Brain microvascular endothelial cell (primary cell): ENCODE results near the gene OTUB1.
"Not testable (repeated sequence)": the region's sequence is repeated elsewhere in the genome, so short reads cannot be mapped to it uniquely, and the experiment has no call there.

Source experiments
- DNase-seq: peaks from one replicate; pipeline ENCODE4 v3.0.0-alpha.2; 2020
- H3K27ac ChIP-seq: fragments of 250-450 bp; sonication (Bioruptor Pico); 2 replicates; pipeline ENCODE4 v1.5.1; 2020; ENCODE audit warnings: mild to moderate bottlenecking, moderate library complexity
- H3K27me3 ChIP-seq: fragments of 250-450 bp; sonication (Bioruptor Pico); replicated peaks from 2 replicates; pipeline ENCODE4 v1.5.1; 2020; ENCODE audit warnings: mild to moderate bottlenecking
- H3K36me3 ChIP-seq: fragments of 250-450 bp; sonication (Bioruptor Pico); replicated peaks from 2 replicates; pipeline ENCODE4 v1.5.1; 2020; ENCODE audit warnings: mild to moderate bottlenecking
- H3K4me3 ChIP-seq: 2 replicates; pipeline ENCODE4 v1.5.1; 2011; ENCODE audit warnings: low read depth, mild to moderate bottlenecking, control low read depth, low read length, moderate library complexity
- in situ Hi-C: cut with HindIII; loops from 2 replicates; pipeline ENCODE4 v1.10.0; 2017; ENCODE audit warnings: low sequenced_read_pairs, low pct_ligation_motif_present
- TF ChIP-seq, protein P1 (sequence below): IDR thresholded peaks from 2 replicates; pipeline ENCODE4 v1.5.1; 2011; ENCODE audit warnings: low read depth, mild to moderate bottlenecking, moderate library complexity, low read length, control low read depth, inconsistent platforms; ENCODE audit errors: missing control alignments

Gene OTUB1

DNA sequence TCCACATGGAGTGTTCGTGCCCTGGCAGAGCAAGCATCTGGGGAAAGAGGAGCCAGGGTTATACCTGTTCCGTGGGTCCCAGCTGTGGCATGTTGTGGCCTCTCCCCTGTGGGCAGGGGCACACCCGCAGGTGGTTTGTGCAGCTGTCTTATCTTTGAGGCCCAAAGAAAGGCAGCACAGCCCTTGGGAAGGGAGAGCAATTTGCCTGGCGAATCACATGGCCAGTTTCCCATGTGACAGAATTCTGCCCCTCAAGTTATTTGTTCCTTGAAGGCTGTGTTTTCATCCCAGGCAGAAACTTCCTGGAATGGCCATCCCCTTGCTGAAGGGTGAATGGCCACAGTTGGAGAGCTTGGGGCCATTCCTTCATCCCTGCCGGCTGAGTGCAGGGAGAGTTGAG is 28.2 kb upstream of the OTUB1 start:
- no peak overlapping the region for H3K27ac ChIP-seq
- no peak overlapping the region for H3K4me3 ChIP-seq
- peaks cover 25% of the 10 kb centered on the region for H3K36me3 ChIP-seq
- in situ Hi-C loops: no loop called here
- TF ChIP-seq, protein P1, sequence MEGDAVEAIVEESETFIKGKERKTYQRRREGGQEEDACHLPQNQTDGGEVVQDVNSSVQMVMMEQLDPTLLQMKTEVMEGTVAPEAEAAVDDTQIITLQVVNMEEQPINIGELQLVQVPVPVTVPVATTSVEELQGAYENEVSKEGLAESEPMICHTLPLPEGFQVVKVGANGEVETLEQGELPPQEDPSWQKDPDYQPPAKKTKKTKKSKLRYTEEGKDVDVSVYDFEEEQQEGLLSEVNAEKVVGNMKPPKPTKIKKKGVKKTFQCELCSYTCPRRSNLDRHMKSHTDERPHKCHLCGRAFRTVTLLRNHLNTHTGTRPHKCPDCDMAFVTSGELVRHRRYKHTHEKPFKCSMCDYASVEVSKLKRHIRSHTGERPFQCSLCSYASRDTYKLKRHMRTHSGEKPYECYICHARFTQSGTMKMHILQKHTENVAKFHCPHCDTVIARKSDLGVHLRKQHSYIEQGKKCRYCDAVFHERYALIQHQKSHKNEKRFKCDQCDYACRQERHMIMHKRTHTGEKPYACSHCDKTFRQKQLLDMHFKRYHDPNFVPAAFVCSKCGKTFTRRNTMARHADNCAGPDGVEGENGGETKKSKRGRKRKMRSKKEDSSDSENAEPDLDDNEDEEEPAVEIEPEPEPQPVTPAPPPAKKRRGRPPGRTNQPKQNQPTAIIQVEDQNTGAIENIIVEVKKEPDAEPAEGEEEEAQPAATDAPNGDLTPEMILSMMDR: no peak
- H3K27me3 ChIP-seq: no peaks in the 10 kb centered on the region
- DNase-seq: no peak

DNA sequence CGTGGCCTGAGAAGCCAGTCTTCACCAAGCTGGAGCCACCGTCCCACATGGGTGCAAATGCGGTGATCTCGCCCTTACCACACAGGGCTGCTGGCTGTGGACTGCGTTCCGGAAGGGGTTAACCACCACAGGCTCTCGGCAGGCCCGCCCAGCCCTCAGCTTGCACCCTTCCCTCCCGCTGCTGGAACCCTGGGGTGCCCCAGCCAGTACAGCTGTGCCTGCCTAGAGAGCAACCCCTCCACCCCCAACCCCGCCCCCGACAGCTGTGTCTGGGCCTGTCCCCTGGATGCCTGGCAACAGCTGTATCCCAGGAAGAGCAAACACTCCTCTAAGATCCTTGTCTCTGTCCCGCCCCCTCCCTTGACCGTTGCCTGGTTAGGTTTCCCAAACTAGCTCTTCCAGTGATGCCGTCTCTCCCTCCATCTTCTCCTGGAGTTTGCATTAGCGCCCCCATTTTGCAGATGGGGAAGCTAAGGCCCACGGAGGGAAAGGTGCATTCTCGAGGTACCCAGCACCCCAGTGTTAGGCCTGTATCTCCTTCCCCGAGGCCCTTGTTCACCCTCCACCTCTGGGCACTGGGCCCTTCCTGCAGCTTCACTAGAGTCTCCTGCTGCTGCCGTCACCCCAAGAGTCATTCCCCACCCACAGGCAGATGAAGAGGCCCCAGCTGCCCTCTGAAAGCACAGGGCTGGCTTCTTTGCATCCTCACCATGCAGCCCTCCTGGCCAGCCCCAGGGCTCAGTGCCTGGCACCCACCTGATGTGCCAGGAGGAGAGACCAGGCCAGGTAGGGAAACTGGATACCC is 24.4 kb upstream of the OTUB1 start:
- Histone ChIP-seq H3K27me3 (no peaks in the 10 kb centered on the region), H3K4me3 (no peak overlapping the region), H3K27ac (no peak overlapping the region), H3K36me3 (no peaks in the 10 kb centered on the region)
- in situ Hi-C loops: no loop called here
- TF ChIP-seq, protein P1: no peak
- DNase-seq: peak; percentile 35

DNA sequence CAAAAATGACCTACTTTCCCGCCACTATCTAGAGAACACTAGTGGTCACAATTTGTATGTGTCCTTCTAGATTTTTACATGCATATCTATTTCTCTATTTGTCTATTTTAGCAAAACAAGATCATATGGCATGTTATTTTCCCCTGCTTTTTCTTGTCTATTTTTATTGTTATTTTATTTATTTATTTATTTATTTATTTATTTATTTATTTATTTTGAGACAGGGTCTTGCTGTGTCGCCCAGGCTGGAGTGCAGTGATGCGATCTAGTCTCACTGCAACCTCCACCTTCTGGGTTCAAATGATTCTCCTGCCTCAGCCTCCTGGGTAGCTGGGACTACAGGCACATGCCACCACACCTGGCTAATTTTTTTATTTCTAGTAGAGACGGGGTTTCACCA is 22.3 kb upstream of the OTUB1 start:
- DNase-seq, in situ Hi-C loops, H3K36me3 ChIP-seq, H3K4me3 ChIP-seq, H3K27ac ChIP-seq, H3K27me3 ChIP-seq: not testable (repeated sequence)

DNA sequence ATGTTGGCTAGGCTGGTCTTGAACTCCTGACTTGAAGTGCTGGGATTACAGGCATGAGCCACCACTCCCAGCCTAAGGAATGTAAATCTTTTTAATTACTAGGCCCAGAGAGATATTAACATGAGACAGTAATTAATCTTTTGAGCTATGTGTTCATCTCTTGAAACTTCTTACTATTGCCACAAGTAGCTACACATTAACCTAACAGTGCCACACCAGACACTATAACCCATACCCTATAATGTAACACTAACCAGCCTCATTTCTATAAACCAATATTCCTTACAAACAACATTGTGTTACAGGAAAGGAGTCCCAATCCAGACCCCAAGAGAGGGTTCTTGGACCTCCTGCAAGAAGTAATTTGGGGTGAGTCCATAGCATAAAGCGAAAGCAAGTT is 19.8 kb upstream of the OTUB1 start:
- H3K27ac ChIP-seq: no peak overlapping the region
- no peaks in the 10 kb centered on the region for H3K36me3 ChIP-seq
- H3K27me3 ChIP-seq: no peaks in the 10 kb centered on the region
- in situ Hi-C loops: no loop called here
- DNase-seq: no peak
- H3K4me3 ChIP-seq: no peak overlapping the region
- TF ChIP-seq, protein P1: no peak

DNA sequence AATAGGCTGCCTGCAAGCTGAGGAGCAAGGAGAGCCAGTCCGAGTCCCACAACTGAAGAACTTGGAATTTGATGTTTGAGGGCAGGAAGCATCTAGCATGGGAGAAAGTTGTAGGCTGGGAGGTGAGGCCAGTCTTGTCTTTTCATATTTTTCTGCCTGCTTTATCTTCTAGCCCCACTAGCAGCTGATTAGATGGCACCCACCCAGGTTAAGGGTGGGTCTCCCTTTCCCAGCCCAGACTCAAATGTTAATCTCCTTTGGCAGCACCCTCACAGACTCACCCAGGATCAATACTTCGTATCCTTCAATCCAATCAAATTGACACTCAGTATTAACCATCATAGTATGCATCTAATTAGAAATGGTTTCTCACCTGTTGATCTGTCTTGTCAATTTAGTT is 16.8 kb upstream of the OTUB1 start:
- no peak overlapping the region for H3K27ac ChIP-seq
- in situ Hi-C loops: no loop called here
- no peaks in the 10 kb centered on the region for H3K36me3 ChIP-seq

DNA sequence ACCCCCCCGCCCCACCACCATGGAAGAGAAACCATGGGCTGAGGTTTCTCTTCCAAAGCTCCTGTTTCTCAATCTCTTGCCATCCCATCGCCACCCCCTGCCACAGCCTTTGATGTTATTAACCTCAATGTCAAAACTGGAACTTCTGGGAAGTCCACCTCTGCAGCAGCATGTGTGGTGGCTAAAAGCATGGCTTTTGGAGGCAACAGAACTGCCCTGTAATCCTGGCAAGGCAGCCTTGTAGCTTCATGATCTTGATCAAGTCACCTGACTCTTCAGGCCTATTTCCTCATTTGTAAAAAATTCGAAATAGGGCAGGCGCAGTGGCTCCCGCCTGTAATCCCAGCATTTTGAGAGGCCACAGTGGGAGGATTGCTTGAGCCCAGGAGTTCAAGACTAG is 15.3 kb upstream of the OTUB1 start:
- DNase-seq: no peak
- Histone ChIP-seq H3K27ac (no peak overlapping the region), H3K4me3 (no peak overlapping the region), H3K27me3 (no peaks in the 10 kb centered on the region), H3K36me3 (no peaks in the 10 kb centered on the region)
- TF ChIP-seq, protein P1: no peak
- in situ Hi-C loops: no loop called here

More for the DNA sequence above, 16.8 kb upstream of the OTUB1 start:
- TF ChIP-seq, protein P1: no peak
- no peaks in the 10 kb centered on the region for H3K27me3 ChIP-seq
- H3K4me3 ChIP-seq: no peak overlapping the region
- no peak for DNase-seq

DNA sequence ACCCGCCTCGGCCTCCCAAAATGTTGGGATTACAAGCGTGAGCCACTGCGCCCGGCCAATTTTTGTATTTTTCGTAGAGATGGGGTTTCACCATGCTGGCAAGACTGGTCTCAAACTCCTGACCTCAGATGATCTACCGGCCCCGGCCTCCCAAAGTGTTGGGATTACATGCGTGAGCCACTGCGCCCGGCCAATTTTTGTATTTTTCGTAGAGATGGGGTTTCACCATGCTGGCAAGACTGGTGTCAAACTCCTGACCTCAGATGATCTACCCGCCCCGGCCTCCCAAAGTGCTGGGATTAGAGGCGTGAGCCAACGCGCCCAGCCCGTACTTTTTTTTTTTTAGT is 12.4 kb upstream of the OTUB1 start:
- H3K27ac ChIP-seq, H3K27me3 ChIP-seq, H3K36me3 ChIP-seq, DNase-seq, in situ Hi-C loops: not testable (repeated sequence)
- H3K4me3 ChIP-seq: peak overlapping the region; percentile 29
